ENCODE measurements around the gene SLC9A3.

Gene SLC9A3

GRCh38 chr5:420632-421286 lies 103.5 kb downstream of the SLC9A3 start:
- Mint-ChIP-seq H3K36me3 (ENCODE audit: low read depth) (no peaks in the 10 kb centered on the region), H3K4me3 (no peak overlapping the region), H3K4me1 (peaks cover 31% of the 10 kb centered on the region), H3K27me3 (ENCODE audit: low read depth, poor library complexity) (peaks cover 4% of the 10 kb centered on the region), H3K9me3 (no peaks in the 10 kb centered on the region), H3K27ac (no peak overlapping the region)
- no peak for DNase-seq
- no peak for TF ChIP-seq CTCF (IDR thresholded peaks at IDR 0.05)

Data from nephron progenitor cell (in vitro differentiated cells).